Measurements from ENCODE around the gene TMEM130.

TMEM130 gene
- 0 to 0.15 (median 0.08) reads per million in 4 donors for total RNA-seq

GRCh38 chr7:98869597-98870120 is at the start of gene TMEM130:
TSS of gene TMEM130 (minus strand) at chr7:98870014. CDS start at chr7:98869861, 153 bp downstream.
- DNase-seq: no peak

GRCh38 chr7:98917331-98917730 is 47.5 kb upstream of the TMEM130 start:
- DNase-seq: no peak

- DNase-seq: no peak
Observed at GRCh38 chr7:98913612-98914011, 43.8 kb upstream of the TMEM130 start.

- DNase-seq: no peak
Observed at GRCh38 chr7:98913026-98913425, 43.2 kb upstream of the TMEM130 start.

- no peak for DNase-seq
Observed at GRCh38 chr7:98911916-98912315, 42.1 kb upstream of the TMEM130 start.

GRCh38 chr7:98910427-98910826 is 40.6 kb upstream of the TMEM130 start:
- no peak for DNase-seq

- DNase-seq: no peak
Observed at GRCh38 chr7:98909487-98909886, 39.7 kb upstream of the TMEM130 start.

- no peak for DNase-seq
Observed at GRCh38 chr7:98908585-98908984, 38.8 kb upstream of the TMEM130 start.

GRCh38 chr7:98907570-98907969 is 37.8 kb upstream of the TMEM130 start:
- no peak for DNase-seq

GRCh38 chr7:98903246-98903645 is 33.4 kb upstream of the TMEM130 start:
- DNase-seq: no peak

- no peak for DNase-seq
Observed at GRCh38 chr7:98902523-98902922, 32.7 kb upstream of the TMEM130 start.

- DNase-seq: no peak
Observed at GRCh38 chr7:98900815-98901214, 31.0 kb upstream of the TMEM130 start.

GRCh38 chr7:98899816-98900215 is 30.0 kb upstream of the TMEM130 start:
- no peak for DNase-seq

GRCh38 chr7:98892609-98893008 is 22.8 kb upstream of the TMEM130 start:
- no peak for DNase-seq

GRCh38 chr7:98887038-98887437 is 17.2 kb upstream of the TMEM130 start:
- no peak for DNase-seq

- DNase-seq: no peak
Observed at GRCh38 chr7:98884416-98884815, 14.6 kb upstream of the TMEM130 start.

GRCh38 chr7:98881561-98882315 is 11.9 kb upstream of the TMEM130 start:
- peak in 1 of 5 donors; percentile 50 for DNase-seq

- no peak for DNase-seq
Observed at GRCh38 chr7:98880485-98880884, 10.7 kb upstream of the TMEM130 start.

- no peak for DNase-seq
Observed at GRCh38 chr7:98879979-98880315, 10.1 kb upstream of the TMEM130 start.

- peak; percentile 36 to 86 (median 56) for DNase-seq
Observed at GRCh38 chr7:98879198-98879978, 9.6 kb upstream of the TMEM130 start.

GRCh38 chr7:98878365-98879197 is 8.8 kb upstream of the TMEM130 start, which contains the start of gene TRRAP:
TSS of gene TRRAP (plus strand) at chr7:98878532. CDS start at chr7:98881151, 2,619 bp downstream.
- DNase-seq: peak; percentile 44 to 77 (median 65)

GRCh38 chr7:98877692-98878364 is 8.0 kb upstream of the TMEM130 start:
- DNase-seq: no peak
